ENCODE data around the gene ESYT2. TPM values are rescaled to one million over a fixed set of nuclear protein-coding genes. Genes with fewer than 3 reads are reported as not detected.
"Not testable (repeated sequence)": the region's sequence is repeated elsewhere in the genome, so short reads cannot be mapped to it uniquely, and the experiment has no call there.

The ESYT2 gene
- total and polyA plus RNA-seq, 5 donors, result 29.0 to 84.7 (median 51.7) TPM

DNA sequence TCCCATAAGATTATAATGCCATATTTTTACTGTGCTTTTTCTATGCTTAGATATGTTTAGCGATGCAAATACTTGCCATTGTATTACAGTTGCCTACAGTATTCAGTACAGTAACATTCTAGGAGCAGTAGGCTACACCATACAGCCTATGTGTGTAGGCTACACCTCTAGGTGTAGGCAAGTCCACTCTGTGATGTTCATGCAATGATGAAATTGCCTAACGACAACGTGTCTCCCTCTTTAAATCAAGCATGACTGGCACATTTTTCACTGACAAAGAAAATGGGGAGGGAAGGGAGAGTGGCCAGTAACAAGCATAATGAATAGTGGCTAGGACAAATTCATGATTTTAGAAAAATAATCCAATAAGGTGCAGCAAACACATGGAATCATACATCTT lies 126.4 kb downstream of the ESYT2 start:
- intact Hi-C loops (cut with DNase I), result no loop called here
- Histone ChIP-seq H3K4me3 (ENCODE audit: low read length) (no peak overlapping the region), H3K9me3 (ENCODE audit: control insufficient read depth, low read length) (no peaks in the 10 kb centered on the region), H3K27me3 (ENCODE audit: control insufficient read depth, insufficient read depth) (no peaks in the 10 kb centered on the region), H3K4me1 (ENCODE audit: control insufficient read depth, insufficient read depth, low read length) (peaks cover 1% of the 10 kb centered on the region), H3K27ac (ENCODE audit: low read length) (no peak overlapping the region)
- no peak for ATAC-seq
- 56% methylated on average over 3 of the region's 3 CpGs for WGBS
- DNase-seq, result no peak

- H3K9me3 ChIP-seq (ENCODE audit: control insufficient read depth, low read length), result no peaks in the 10 kb centered on the region
- no peak overlapping the region for H3K27ac ChIP-seq (ENCODE audit: low read length)
- intact Hi-C loops (cut with DNase I), result no loop called here
- no peaks in the 10 kb centered on the region for H3K27me3 ChIP-seq (ENCODE audit: control insufficient read depth, insufficient read depth)
- H3K4me3 ChIP-seq (ENCODE audit: low read length), result no peak overlapping the region
- 56% methylated on average over 4 of the region's 4 CpGs for WGBS
- no peak for DNase-seq
- no peak for ATAC-seq
- peaks cover 1% of the 10 kb centered on the region for H3K4me1 ChIP-seq (ENCODE audit: control insufficient read depth, insufficient read depth, low read length)
Observed at GRCh38 chr7:158702196-158702595, 127.1 kb downstream of the ESYT2 start.

DNA sequence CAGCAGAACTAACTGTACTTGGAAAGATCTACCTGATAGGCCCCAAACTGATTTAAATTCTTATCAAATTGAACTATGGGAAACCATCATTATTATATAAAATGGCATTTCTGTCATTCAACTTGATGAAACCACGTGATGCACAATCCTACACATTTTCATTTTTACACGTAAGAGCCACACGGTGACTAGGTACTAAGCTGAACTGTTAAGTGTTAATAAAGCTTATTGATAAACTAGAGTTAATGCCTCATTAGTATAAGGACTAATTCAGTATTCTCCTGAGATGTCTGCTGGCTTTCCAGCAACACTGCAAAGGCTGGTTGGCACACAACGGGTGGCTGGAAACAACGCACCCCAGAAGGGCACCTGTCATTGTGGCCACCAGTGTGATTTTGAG lies 129.3 kb downstream of the ESYT2 start:
- Histone ChIP-seq H3K27ac (ENCODE audit: low read length) (no peak overlapping the region), H3K4me3 (ENCODE audit: low read length) (no peak overlapping the region), H3K4me1 (ENCODE audit: control insufficient read depth, insufficient read depth, low read length) (no peaks in the 10 kb centered on the region), H3K27me3 (ENCODE audit: control insufficient read depth, insufficient read depth) (no peaks in the 10 kb centered on the region), H3K9me3 (ENCODE audit: control insufficient read depth, low read length) (no peaks in the 10 kb centered on the region)
- ATAC-seq (no peak), DNase-seq (no peak)
- 90% methylated on average over 5 of the region's 5 CpGs for WGBS
- intact Hi-C loops (cut with DNase I), result no loop called here

DNA sequence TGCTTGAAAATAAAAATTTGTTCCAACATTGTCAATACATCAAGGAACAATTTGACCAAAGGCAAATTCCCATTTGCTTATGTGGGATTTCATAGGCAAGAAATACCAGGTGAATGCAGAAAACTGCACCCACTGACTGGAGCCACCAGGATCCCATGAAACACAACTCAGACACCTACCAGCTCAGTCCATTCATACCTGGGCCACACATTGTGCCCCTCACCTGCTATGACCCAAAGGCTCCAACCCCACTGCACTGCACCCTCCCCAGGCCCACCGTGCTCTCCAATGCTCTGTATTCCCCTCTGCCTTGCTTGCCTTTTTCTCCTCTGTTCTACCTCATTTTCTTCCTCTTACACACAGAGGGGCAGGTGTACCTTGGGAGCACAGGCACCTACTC lies 130.0 kb downstream of the ESYT2 start:
- H3K27me3 ChIP-seq (ENCODE audit: control insufficient read depth, insufficient read depth), result no peaks in the 10 kb centered on the region
- WGBS, result 0% methylated on average over 1 of the region's 1 CpG
- no peak overlapping the region for H3K4me3 ChIP-seq (ENCODE audit: low read length)
- DNase-seq, result no peak
- intact Hi-C loops (cut with DNase I), result loop anchor here (5.0 to 10.0 kb wide), 2 partner anchors 275 to 278 kb away; no protein-coding TSS in a partner anchor
- no peak overlapping the region for H3K27ac ChIP-seq (ENCODE audit: low read length)
- H3K9me3 ChIP-seq (ENCODE audit: control insufficient read depth, low read length), result no peaks in the 10 kb centered on the region
- no peaks in the 10 kb centered on the region for H3K4me1 ChIP-seq (ENCODE audit: control insufficient read depth, insufficient read depth, low read length)
- ATAC-seq, result no peak

GRCh38 chr7:158698657-158699195 lies 130.6 kb downstream of the ESYT2 start:
- no peaks in the 10 kb centered on the region for H3K4me1 ChIP-seq (ENCODE audit: control insufficient read depth, insufficient read depth, low read length)
- H3K27ac ChIP-seq (ENCODE audit: low read length), result no peak overlapping the region
- 83% methylated on average over 3 of the region's 3 CpGs for WGBS
- ATAC-seq (no peak), DNase-seq (no peak)
- no peaks in the 10 kb centered on the region for H3K9me3 ChIP-seq (ENCODE audit: control insufficient read depth, low read length)
- no peaks in the 10 kb centered on the region for H3K27me3 ChIP-seq (ENCODE audit: control insufficient read depth, insufficient read depth)
- H3K4me3 ChIP-seq (ENCODE audit: low read length), result no peak overlapping the region
- intact Hi-C loops (cut with DNase I), result loop anchor here (5.0 to 10.0 kb wide), 2 partner anchors 276 to 279 kb away; no protein-coding TSS in a partner anchor

GRCh38 chr7:158697597-158697996 lies 131.7 kb downstream of the ESYT2 start:
- H3K9me3 ChIP-seq (ENCODE audit: control insufficient read depth, low read length); H3K27me3 ChIP-seq (ENCODE audit: control insufficient read depth, insufficient read depth); H3K4me3 ChIP-seq (ENCODE audit: low read length); H3K27ac ChIP-seq (ENCODE audit: low read length); ATAC-seq; H3K4me1 ChIP-seq (ENCODE audit: control insufficient read depth, insufficient read depth, low read length); DNase-seq: not testable (repeated sequence)
- WGBS, result over 99% methylated on average over 2 of the region's 2 CpGs
- intact Hi-C loops (cut with DNase I), result loop anchor here (5.0 to 10.0 kb wide), 2 partner anchors 277 to 280 kb away; no protein-coding TSS in a partner anchor

DNA sequence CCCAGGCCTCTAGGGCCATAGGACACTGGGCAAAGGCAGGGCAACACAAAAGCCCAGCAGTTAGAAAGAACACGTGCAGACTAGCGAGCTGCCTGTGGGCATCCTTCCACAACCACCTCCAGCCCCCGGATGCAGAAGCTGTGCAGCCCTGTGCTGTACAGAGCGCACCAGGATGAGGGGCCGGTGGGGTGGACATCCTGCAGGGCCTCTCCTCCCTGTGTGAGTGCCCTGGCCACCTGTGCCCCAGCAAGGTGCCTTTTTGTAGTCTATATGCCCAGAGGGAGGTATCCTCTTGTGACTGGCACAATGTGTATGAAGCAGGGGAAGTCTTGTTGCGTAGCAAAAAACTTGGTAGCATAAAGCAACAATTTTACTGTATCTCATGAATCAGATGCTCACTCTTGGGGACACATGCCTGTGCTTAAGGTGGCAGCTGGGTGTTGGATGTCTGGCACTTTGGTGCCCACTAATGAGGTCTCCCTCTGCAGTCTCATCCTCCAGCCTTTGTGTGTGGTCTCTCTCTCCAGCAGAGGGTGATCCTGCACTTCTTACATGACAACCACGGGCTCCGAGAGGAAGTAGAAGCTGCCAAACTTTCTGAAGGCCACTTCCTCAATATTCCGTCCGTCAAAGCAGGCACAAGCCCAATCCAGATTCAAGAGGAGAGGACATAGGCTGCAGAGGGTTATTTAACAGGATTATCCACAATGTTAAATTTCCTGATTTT lies 133.4 kb downstream of the ESYT2 start:
- intact Hi-C loops (cut with DNase I), result loop anchor here (5.0 to 10.0 kb wide), 2 partner anchors 279 to 281 kb away; no protein-coding TSS in a partner anchor
- Histone ChIP-seq H3K4me3 (ENCODE audit: low read length) (no peak overlapping the region), H3K9me3 (ENCODE audit: control insufficient read depth, low read length) (no peaks in the 10 kb centered on the region), H3K4me1 (ENCODE audit: control insufficient read depth, insufficient read depth, low read length) (no peaks in the 10 kb centered on the region), H3K27ac (ENCODE audit: low read length) (no peak overlapping the region), H3K27me3 (ENCODE audit: control insufficient read depth, insufficient read depth) (no peaks in the 10 kb centered on the region)
- ATAC-seq (peak; percentile 97 to 98), DNase-seq (peak; percentile 64 to 73 (median 73))
- WGBS, result 51% methylated on average over 10 of the region's 10 CpGs

DNA sequence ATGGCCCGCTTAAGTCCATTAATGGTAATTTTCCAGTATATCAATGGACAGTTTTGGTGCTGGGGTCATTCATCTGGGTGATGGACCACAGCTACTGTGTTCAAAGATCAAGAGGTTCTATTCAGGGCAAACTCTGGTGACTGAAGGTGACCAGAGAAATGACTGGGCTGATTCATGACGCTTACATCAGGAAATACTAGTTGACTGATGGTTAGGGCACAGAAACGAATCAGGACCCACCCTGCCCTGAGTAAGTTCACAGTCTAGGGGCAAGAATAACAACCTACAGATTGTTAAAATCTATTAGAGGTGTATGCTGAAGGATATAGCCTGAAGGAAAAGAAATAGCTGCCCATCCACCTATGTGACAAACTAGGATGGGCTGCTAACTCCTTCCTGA lies 134.3 kb downstream of the ESYT2 start:
- no peak overlapping the region for H3K27ac ChIP-seq (ENCODE audit: low read length)
- no peak for ATAC-seq
- H3K4me1 ChIP-seq (ENCODE audit: control insufficient read depth, insufficient read depth, low read length), result no peaks in the 10 kb centered on the region
- WGBS, result 62% methylated on average over 3 of the region's 3 CpGs
- no peaks in the 10 kb centered on the region for H3K27me3 ChIP-seq (ENCODE audit: control insufficient read depth, insufficient read depth)
- H3K4me3 ChIP-seq (ENCODE audit: low read length), result no peak overlapping the region
- no peaks in the 10 kb centered on the region for H3K9me3 ChIP-seq (ENCODE audit: control insufficient read depth, low read length)
- intact Hi-C loops (cut with DNase I), result loop anchor here (5.0 to 10.0 kb wide), 2 partner anchors 280 to 282 kb away; no protein-coding TSS in a partner anchor
- no peak for DNase-seq

- H3K4me1 ChIP-seq (ENCODE audit: control insufficient read depth, insufficient read depth, low read length), result no peaks in the 10 kb centered on the region
- intact Hi-C loops (cut with DNase I), result loop anchor here (5.0 to 10.0 kb wide), 2 partner anchors 280 to 283 kb away; no protein-coding TSS in a partner anchor
- DNase-seq (no peak), ATAC-seq (no peak)
- no peak overlapping the region for H3K27ac ChIP-seq (ENCODE audit: low read length)
- no peak overlapping the region for H3K4me3 ChIP-seq (ENCODE audit: low read length)
- H3K27me3 ChIP-seq (ENCODE audit: control insufficient read depth, insufficient read depth), result no peaks in the 10 kb centered on the region
- WGBS, result 84% methylated on average over 6 of the region's 6 CpGs
- no peaks in the 10 kb centered on the region for H3K9me3 ChIP-seq (ENCODE audit: control insufficient read depth, low read length)
Observed at GRCh38 chr7:158694650-158695049, 134.7 kb downstream of the ESYT2 start.

DNA sequence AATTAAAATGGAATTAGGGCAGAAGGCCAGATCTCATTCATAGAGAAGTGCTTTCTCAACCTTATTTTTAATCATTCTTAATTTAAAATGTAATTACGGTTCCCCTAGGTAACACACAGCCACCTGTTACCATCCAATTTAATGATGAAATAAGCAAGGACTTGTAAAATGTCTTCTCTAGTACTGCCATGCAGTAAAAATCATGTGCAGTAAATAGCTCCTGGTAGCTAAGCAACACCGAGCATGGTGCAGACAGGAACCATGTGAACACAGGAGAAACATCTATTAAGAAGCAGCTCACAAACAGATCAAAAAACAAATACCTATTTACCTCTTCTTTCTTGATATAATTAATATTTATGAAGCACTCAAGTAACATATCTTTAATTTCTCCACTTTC lies 139.8 kb downstream of the ESYT2 start:
- H3K4me1 ChIP-seq (ENCODE audit: control insufficient read depth, insufficient read depth, low read length), result no peaks in the 10 kb centered on the region
- H3K27me3 ChIP-seq (ENCODE audit: control insufficient read depth, insufficient read depth), result no peaks in the 10 kb centered on the region
- no peak overlapping the region for H3K27ac ChIP-seq (ENCODE audit: low read length)
- no peaks in the 10 kb centered on the region for H3K9me3 ChIP-seq (ENCODE audit: control insufficient read depth, low read length)
- 96% methylated on average over 2 of the region's 2 CpGs for whole genome bisulfite sequencing
- ATAC-seq, result no peak
- intact Hi-C loops (cut with DNase I), result no loop called here
- H3K4me3 ChIP-seq (ENCODE audit: low read length), result no peak overlapping the region
- no peak for DNase-seq

- DNase-seq, result no peak
- Histone ChIP-seq H3K9me3 (ENCODE audit: control insufficient read depth, low read length) (no peaks in the 10 kb centered on the region), H3K27ac (ENCODE audit: low read length) (no peak overlapping the region), H3K4me3 (ENCODE audit: low read length) (no peak overlapping the region), H3K27me3 (ENCODE audit: control insufficient read depth, insufficient read depth) (no peaks in the 10 kb centered on the region), H3K4me1 (ENCODE audit: control insufficient read depth, insufficient read depth, low read length) (no peaks in the 10 kb centered on the region)
- ATAC-seq, result no peak
- 93% methylated on average over 7 of the region's 7 CpGs for WGBS
- intact Hi-C loops (cut with DNase I), result no loop called here
Observed at GRCh38 chr7:158687406-158687805, 141.9 kb downstream of the ESYT2 start.
